Stomach smooth muscle (tissue), 2 donors: ENCODE data around the gene FRMD6.

Experiments
- H3K27ac ChIP-seq: one replicate; pipeline ENCODE4 v1.7.0; 2013; ENCODE audit warnings: mild to moderate bottlenecking, low read length, inconsistent platforms
- H3K27me3 ChIP-seq, 2 donors: one replicate each; pipeline ENCODE4 v1.7.0; 2013; ENCODE audit warnings: low read length in 2 of 2; ENCODE audit not compliant: insufficient read depth in 2 of 2, control insufficient read depth in 1 of 2
- H3K36me3 ChIP-seq, 2 donors: one replicate each; pipeline ENCODE4 v1.7.0; 2013; ENCODE audit warnings: low read length in 2 of 2; ENCODE audit not compliant: control insufficient read depth in 2 of 2, insufficient read depth in 2 of 2
- H3K4me1 ChIP-seq: one replicate; pipeline ENCODE4 v1.7.0; 2013; ENCODE audit warnings: low read length; ENCODE audit not compliant: control insufficient read depth, insufficient read depth
- H3K4me3 ChIP-seq, 2 donors: one replicate each; pipeline ENCODE4 v1.7.0; 2013; ENCODE audit warnings: low read length in 2 of 2
- H3K9ac ChIP-seq, 2 donors: one replicate each; pipeline ENCODE4 v1.7.0; 2013; ENCODE audit warnings: low read length in 2 of 2, mild to moderate bottlenecking in 1 of 2
- H3K9me3 ChIP-seq, 2 donors: one replicate each; pipeline ENCODE4 v1.7.0; 2013; ENCODE audit warnings: low read length in 2 of 2; ENCODE audit not compliant: control insufficient read depth in 2 of 2
- donor health status: healthy.
- donor health status: Pancreatic carcinoma.

Gene FRMD6

GRCh38 chr14:51719955-51720354, 68.2 kb downstream of the FRMD6 start:
- no peak overlapping the region for H3K9ac ChIP-seq
- H3K9me3 ChIP-seq, result no peaks in the 10 kb centered on the region
- no peaks in the 10 kb centered on the region for H3K4me1 ChIP-seq
- H3K27me3 ChIP-seq, result no peaks in the 10 kb centered on the region
- H3K36me3 ChIP-seq, result peaks cover 68 to 70% of the 10 kb centered on the region in 2 donors
- H3K4me3 ChIP-seq, result no peak overlapping the region
- H3K27ac ChIP-seq, result no peak overlapping the region

GRCh38 chr14:51723990-51724389, 72.3 kb downstream of the FRMD6 start:
- Histone ChIP-seq H3K27ac (no peak overlapping the region), H3K4me1 (no peaks in the 10 kb centered on the region), H3K9ac (no peak overlapping the region), H3K36me3 (peaks cover 67 to 72% of the 10 kb centered on the region in 2 donors), H3K4me3 (no peak overlapping the region), H3K27me3 (no peaks in the 10 kb centered on the region), H3K9me3 (no peaks in the 10 kb centered on the region)

GRCh38 chr14:51724650-51725049, 72.9 kb downstream of the FRMD6 start:
- H3K9ac ChIP-seq, result no peak overlapping the region
- H3K4me1 ChIP-seq, result no peaks in the 10 kb centered on the region
- no peaks in the 10 kb centered on the region for H3K27me3 ChIP-seq
- no peak overlapping the region for H3K27ac ChIP-seq
- H3K36me3 ChIP-seq, result peaks cover 67 to 73% of the 10 kb centered on the region in 2 donors
- H3K4me3 ChIP-seq, result no peak overlapping the region
- H3K9me3 ChIP-seq, result no peaks in the 10 kb centered on the region

- Histone ChIP-seq H3K36me3 (peaks cover 63 to 70% of the 10 kb centered on the region in 2 donors), H3K4me1 (no peaks in the 10 kb centered on the region)
Measured at GRCh38 chr14:51725061-51725460, 73.4 kb downstream of the FRMD6 start.

GRCh38 chr14:51726166-51726899, 74.6 kb downstream of the FRMD6 start:
- H3K9me3 ChIP-seq, result no peaks in the 10 kb centered on the region
- no peak overlapping the region for H3K9ac ChIP-seq
- H3K4me1 ChIP-seq, result no peaks in the 10 kb centered on the region
- H3K27ac ChIP-seq, result no peak overlapping the region
- H3K4me3 ChIP-seq, result no peak overlapping the region
- no peaks in the 10 kb centered on the region for H3K27me3 ChIP-seq
- H3K36me3 ChIP-seq, result peaks cover 57 to 58% of the 10 kb centered on the region in 2 donors

More at GRCh38 chr14:51725061-51725460, 73.4 kb downstream of the FRMD6 start:
- Histone ChIP-seq H3K27me3 (no peaks in the 10 kb centered on the region), H3K9me3 (no peaks in the 10 kb centered on the region), H3K27ac (no peak overlapping the region), H3K4me3 (no peak overlapping the region), H3K9ac (no peak overlapping the region)

GRCh38 chr14:51727526-51727925, 75.8 kb downstream of the FRMD6 start:
- Histone ChIP-seq H3K9me3 (no peaks in the 10 kb centered on the region), H3K4me3 (no peak overlapping the region), H3K36me3 (peaks cover 48 to 50% of the 10 kb centered on the region in 2 donors), H3K27me3 (no peaks in the 10 kb centered on the region), H3K9ac (no peak overlapping the region), H3K27ac (no peak overlapping the region), H3K4me1 (no peaks in the 10 kb centered on the region)

- no peaks in the 10 kb centered on the region for H3K9me3 ChIP-seq
- no peak overlapping the region for H3K27ac ChIP-seq
- no peak overlapping the region for H3K4me3 ChIP-seq
- H3K4me1 ChIP-seq, result no peaks in the 10 kb centered on the region
- no peaks in the 10 kb centered on the region for H3K27me3 ChIP-seq
- no peak overlapping the region for H3K9ac ChIP-seq
- peaks cover 32 to 34% of the 10 kb centered on the region in 2 donors for H3K36me3 ChIP-seq
Measured at GRCh38 chr14:51730098-51730497, 78.4 kb downstream of the FRMD6 start.

GRCh38 chr14:51730684-51731083, 79.0 kb downstream of the FRMD6 start:
- H3K9me3 ChIP-seq, result no peaks in the 10 kb centered on the region
- H3K9ac ChIP-seq, result no peak overlapping the region
- H3K27ac ChIP-seq, result no peak overlapping the region
- no peaks in the 10 kb centered on the region for H3K4me1 ChIP-seq
- H3K36me3 ChIP-seq, result peaks cover 28 to 31% of the 10 kb centered on the region in 2 donors
- no peaks in the 10 kb centered on the region for H3K27me3 ChIP-seq
- H3K4me3 ChIP-seq, result no peak overlapping the region

- Histone ChIP-seq H3K27ac (no peak overlapping the region), H3K4me3 (no peak overlapping the region), H3K36me3 (peaks cover 13 to 16% of the 10 kb centered on the region in 2 donors), H3K27me3 (no peaks in the 10 kb centered on the region), H3K9me3 (no peaks in the 10 kb centered on the region), H3K4me1 (no peaks in the 10 kb centered on the region), H3K9ac (no peak overlapping the region)
Measured at GRCh38 chr14:51732494-51733112, 80.9 kb downstream of the FRMD6 start.

- Histone ChIP-seq H3K9ac (no peak overlapping the region), H3K27ac (no peak overlapping the region), H3K4me1 (no peaks in the 10 kb centered on the region), H3K36me3 (peaks cover 8 to 11% of the 10 kb centered on the region in 2 donors), H3K9me3 (no peaks in the 10 kb centered on the region), H3K27me3 (no peaks in the 10 kb centered on the region), H3K4me3 (no peak overlapping the region)
Measured at GRCh38 chr14:51733147-51733546, 81.4 kb downstream of the FRMD6 start.

GRCh38 chr14:51735851-51736250, 84.1 kb downstream of the FRMD6 start:
- H3K9ac ChIP-seq, result no peak overlapping the region

More at GRCh38 chr14:51735851-51736250, 84.1 kb downstream of the FRMD6 start:
- Histone ChIP-seq H3K9me3 (no peaks in the 10 kb centered on the region), H3K36me3 (no peaks in the 10 kb centered on the region), H3K27ac (no peak overlapping the region), H3K4me1 (no peaks in the 10 kb centered on the region), H3K27me3 (no peaks in the 10 kb centered on the region), H3K4me3 (no peak overlapping the region)
